T-helper 2 cell (primary cell): ENCODE results near the gene RBM26.

Experiments used
- DNase-seq, 5 experiments: peaks; one replicate each; pipeline versions ENCODE4 v3.0.0 to v3.0.0-alpha.2; 2012 to 2022

RBM26 gene

GRCh38 chr13:79419365-79419764 is 13.3 kb upstream of the RBM26 start:
- DNase-seq = no peak

- no peak for DNase-seq
These were observed 11.7 kb upstream of the RBM26 start for GRCh38 chr13:79417741-79418140.

GRCh38 chr13:79413521-79413920 is 7.5 kb upstream of the RBM26 start:
- no peak for DNase-seq

GRCh38 chr13:79409828-79410227 is 3.8 kb upstream of the RBM26 start:
- no peak for DNase-seq

GRCh38 chr13:79407349-79407979 is 1.4 kb upstream of the RBM26 start:
- no peak for DNase-seq

- DNase-seq = no peak
These were observed 498 bp upstream of the RBM26 start for GRCh38 chr13:79406597-79406908.

GRCh38 chr13:79405501-79405830 is 589 bp downstream of the RBM26 start:
- DNase-seq = no peak

GRCh38 chr13:79404985-79405384 is 1.1 kb downstream of the RBM26 start:
- peak in 1 of 5 experiments; percentile 34 for DNase-seq

- no peak for DNase-seq
These were observed 1.7 kb downstream of the RBM26 start for GRCh38 chr13:79404361-79404760.

- no peak for DNase-seq
These were observed 2.9 kb downstream of the RBM26 start for GRCh38 chr13:79403113-79403512.

- no peak for DNase-seq
These were observed 3.4 kb downstream of the RBM26 start for GRCh38 chr13:79402679-79403078.

GRCh38 chr13:79402074-79402635 is 3.9 kb downstream of the RBM26 start:
- no peak for DNase-seq

- peak in 1 of 5 experiments; percentile 87 for DNase-seq
These were observed 4.6 kb downstream of the RBM26 start for GRCh38 chr13:79401259-79402070.

- DNase-seq = no peak
These were observed 7.1 kb downstream of the RBM26 start for GRCh38 chr13:79398915-79399314.

- no peak for DNase-seq
These were observed 7.9 kb downstream of the RBM26 start for GRCh38 chr13:79398127-79398526.

GRCh38 chr13:79395881-79396280 is 10.2 kb downstream of the RBM26 start:
- DNase-seq = no peak

GRCh38 chr13:79393564-79394249 is 12.3 kb downstream of the RBM26 start:
- DNase-seq = peak in 2 of 5 experiments; percentile 25 to 85

- peak in 2 of 5 experiments; percentile 43 to 92 for DNase-seq
These were observed 13.0 kb downstream of the RBM26 start for GRCh38 chr13:79392882-79393563.

GRCh38 chr13:79389026-79389425 is 17.0 kb downstream of the RBM26 start:
- DNase-seq = no peak

- no peak for DNase-seq
These were observed 18.2 kb downstream of the RBM26 start for GRCh38 chr13:79387853-79388252.

GRCh38 chr13:79386125-79386826 is 19.8 kb downstream of the RBM26 start:
- DNase-seq = peak in 1 of 5 experiments; percentile 61

- DNase-seq = peak in 1 of 5 experiments; percentile 65
These were observed 20.4 kb downstream of the RBM26 start for GRCh38 chr13:79385694-79386093.
